ENCODE results near the gene FBXL15. TPM values are rescaled to one million over a fixed set of nuclear protein-coding genes. Genes with fewer than 3 reads are reported as not detected.

FBXL15 gene
- total RNA-seq, 1 donor from 2014 or later: 8.6 TPM

- Histone ChIP-seq H3K9ac (ENCODE audit: low read length) (no peak overlapping the region), H3K4me3 (ENCODE audit: insufficient read depth, low read depth, low read length) (peak overlapping the region; percentile 92), H3K4me1 (ENCODE audit: insufficient read depth, low read length) (peaks cover 21% of the 10 kb centered on the region), H3K9me3 (ENCODE audit: insufficient read depth, low read depth, low read length) (no peaks in the 10 kb centered on the region), H3K27ac (ENCODE audit: low read depth, low read length) (no peak overlapping the region), H3K4me2 (ENCODE audit: low read length) (peak overlapping the region; percentile 92), H3K79me2 (ENCODE audit: insufficient read depth, low read length) (peaks cover 9% of the 10 kb centered on the region), H3K27me3 (ENCODE audit: insufficient read depth, low read length) (peaks cover 8% of the 10 kb centered on the region), H2AFZ (ENCODE audit: low read depth, low read length) (peak overlapping the region; percentile 99), H3K36me3 (ENCODE audit: insufficient read depth, low read length) (no peaks in the 10 kb centered on the region), H4K20me1 (ENCODE audit: insufficient read depth, low read length) (peaks cover 10% of the 10 kb centered on the region)
- Mint-ChIP-seq H3K27ac (ENCODE audit: unreplicated experiment) (peak overlapping the region; percentile 80), H3K4me1 (ENCODE audit: low read depth, unreplicated experiment) (peaks cover 5% of the 10 kb centered on the region), H3K36me3 (ENCODE audit: low read depth, unreplicated experiment) (peaks cover 11% of the 10 kb centered on the region), H3K9me3 (ENCODE audit: unreplicated experiment) (no peaks in the 10 kb centered on the region), H3K27me3 (ENCODE audit: low read depth, unreplicated experiment) (peaks cover 20% of the 10 kb centered on the region), H3K4me3 (ENCODE audit: unreplicated experiment) (peak overlapping the region; percentile 95)
- TF ChIP-seq CTCF (IDR thresholded peaks at IDR 0.05; ENCODE audit: insufficient read depth, low read depth, low read length): no peak
- TF ChIP-seq EZH2 (IDR thresholded peaks at IDR 0.05; ENCODE audit: insufficient read depth, low read length): no peak
- DNase-seq (ENCODE audit: low read depth): no peak
- no peak for FAIRE-seq
These were observed 1.1 kb upstream of the FBXL15 start for GRCh38 chr10:102419269-102420180.

DNA sequence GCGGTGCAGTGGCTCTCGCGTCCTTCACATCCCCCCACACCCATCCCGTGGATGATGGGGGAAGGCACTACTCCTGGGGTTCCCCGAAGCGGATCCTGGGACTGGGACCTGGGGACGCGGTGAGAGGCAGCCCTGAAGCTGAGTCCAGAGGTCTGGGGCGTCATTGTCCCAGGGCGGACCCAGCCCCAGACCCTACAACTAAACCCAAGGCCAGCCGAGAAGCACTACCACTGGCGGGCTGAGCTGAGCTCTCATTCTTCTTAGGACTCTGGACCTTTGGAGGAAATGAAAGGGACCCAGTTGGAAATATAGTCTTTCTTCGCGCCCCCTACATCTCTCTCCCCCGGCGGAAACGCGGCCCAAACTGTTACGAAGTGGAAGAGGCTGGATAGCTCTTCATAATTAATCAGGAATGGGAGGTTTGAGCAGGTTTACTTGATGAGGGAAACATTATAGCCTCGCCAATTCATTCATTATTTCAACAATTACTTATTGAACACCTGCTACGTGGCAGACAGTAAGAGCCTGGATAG, 389 bp upstream of the FBXL15 start:
- peak overlapping the region; percentile 95 for H3K4me3 Mint-ChIP-seq (ENCODE audit: unreplicated experiment)
- no peak for DNase-seq (ENCODE audit: low read depth)
- TF ChIP-seq EZH2 (IDR thresholded peaks at IDR 0.05; ENCODE audit: insufficient read depth, low read length) (no peak), CTCF (IDR thresholded peaks at IDR 0.05; ENCODE audit: insufficient read depth, low read depth, low read length) (no peak)
- no peaks in the 10 kb centered on the region for H3K36me3 ChIP-seq (ENCODE audit: insufficient read depth, low read length)
- no peak for FAIRE-seq
- H3K27ac Mint-ChIP-seq (ENCODE audit: unreplicated experiment): peak overlapping the region; percentile 94
- no peaks in the 10 kb centered on the region for H3K9me3 Mint-ChIP-seq (ENCODE audit: unreplicated experiment)
- H4K20me1 ChIP-seq (ENCODE audit: insufficient read depth, low read length): peaks cover 10% of the 10 kb centered on the region
- H3K4me1 Mint-ChIP-seq (ENCODE audit: low read depth, unreplicated experiment): peaks cover 5% of the 10 kb centered on the region
- peaks cover 9% of the 10 kb centered on the region for H3K79me2 ChIP-seq (ENCODE audit: insufficient read depth, low read length)
- H3K9me3 ChIP-seq (ENCODE audit: insufficient read depth, low read depth, low read length): no peaks in the 10 kb centered on the region
- H3K4me2 ChIP-seq (ENCODE audit: low read length): peak overlapping the region; percentile 92
- H3K27me3 Mint-ChIP-seq (ENCODE audit: low read depth, unreplicated experiment): peaks cover 20% of the 10 kb centered on the region
- peak overlapping the region; percentile 99 for H2AFZ ChIP-seq (ENCODE audit: low read depth, low read length)
- peaks cover 11% of the 10 kb centered on the region for H3K36me3 Mint-ChIP-seq (ENCODE audit: low read depth, unreplicated experiment)
- peaks cover 21% of the 10 kb centered on the region for H3K4me1 ChIP-seq (ENCODE audit: insufficient read depth, low read length)
- H3K4me3 ChIP-seq (ENCODE audit: insufficient read depth, low read depth, low read length): peak overlapping the region; percentile 92
- peaks cover 8% of the 10 kb centered on the region for H3K27me3 ChIP-seq (ENCODE audit: insufficient read depth, low read length)
- peak overlapping the region; percentile 79 for H3K9ac ChIP-seq (ENCODE audit: low read length)
- no peak overlapping the region for H3K27ac ChIP-seq (ENCODE audit: low read depth, low read length)

DNA sequence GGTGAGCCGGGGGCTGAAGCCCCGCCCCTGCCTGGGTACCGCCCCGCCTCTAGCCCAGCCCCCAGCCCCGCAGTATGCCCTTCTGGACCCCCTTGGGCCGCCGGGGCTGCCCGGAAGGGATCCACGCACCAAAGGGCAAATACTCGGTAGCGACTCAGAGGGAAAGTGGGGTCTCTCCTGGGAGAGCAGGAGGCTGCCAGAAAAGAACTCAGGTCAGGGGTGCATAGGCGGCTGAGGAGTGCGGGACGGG, 796 bp downstream of the FBXL15 start:
- H3K9ac ChIP-seq (ENCODE audit: low read length): peak overlapping the region; percentile 79
- peaks cover 21% of the 10 kb centered on the region for H3K4me1 ChIP-seq (ENCODE audit: insufficient read depth, low read length)
- H3K9me3 ChIP-seq (ENCODE audit: insufficient read depth, low read depth, low read length): no peaks in the 10 kb centered on the region
- no peaks in the 10 kb centered on the region for H3K9me3 Mint-ChIP-seq (ENCODE audit: unreplicated experiment)
- DNase-seq (ENCODE audit: low read depth): no peak
- H3K27ac ChIP-seq (ENCODE audit: low read depth, low read length): no peak overlapping the region
- FAIRE-seq: no peak
- H2AFZ ChIP-seq (ENCODE audit: low read depth, low read length): peak overlapping the region; percentile 99
- TF ChIP-seq CTCF (IDR thresholded peaks at IDR 0.05; ENCODE audit: insufficient read depth, low read depth, low read length) (no peak), EZH2 (IDR thresholded peaks at IDR 0.05; ENCODE audit: insufficient read depth, low read length) (no peak)
- peaks cover 14% of the 10 kb centered on the region for H4K20me1 ChIP-seq (ENCODE audit: insufficient read depth, low read length)
- H3K36me3 Mint-ChIP-seq (ENCODE audit: low read depth, unreplicated experiment): peaks cover 9% of the 10 kb centered on the region
- peak overlapping the region; percentile 95 for H3K4me3 Mint-ChIP-seq (ENCODE audit: unreplicated experiment)
- peaks cover 2% of the 10 kb centered on the region for H3K4me1 Mint-ChIP-seq (ENCODE audit: low read depth, unreplicated experiment)
- peaks cover 16% of the 10 kb centered on the region for H3K27me3 Mint-ChIP-seq (ENCODE audit: low read depth, unreplicated experiment)
- no peaks in the 10 kb centered on the region for H3K36me3 ChIP-seq (ENCODE audit: insufficient read depth, low read length)
- peaks cover 8% of the 10 kb centered on the region for H3K27me3 ChIP-seq (ENCODE audit: insufficient read depth, low read length)
- H3K27ac Mint-ChIP-seq (ENCODE audit: unreplicated experiment): no peak overlapping the region
- peaks cover 11% of the 10 kb centered on the region for H3K79me2 ChIP-seq (ENCODE audit: insufficient read depth, low read length)
- peak overlapping the region; percentile 92 for H3K4me2 ChIP-seq (ENCODE audit: low read length)
- peak overlapping the region; percentile 92 for H3K4me3 ChIP-seq (ENCODE audit: insufficient read depth, low read depth, low read length)
